ENCODE measurements around the gene ZSWIM6. TPM values are rescaled to one million over a fixed set of nuclear protein-coding genes. Genes with fewer than 3 reads are reported as not detected.

Gene ZSWIM6
- total and polyA plus RNA-seq, 2 experiments from 2014 or later, result 3.9 to 6.0 TPM

GRCh38 chr5:61438298-61438970 is 106.4 kb downstream of the ZSWIM6 start:
- no peak for DNase-seq (ENCODE audit: low spot score)
- Histone ChIP-seq H2AFZ (no peak overlapping the region), H3K4me3 (no peak overlapping the region), H3K4me2 (no peak overlapping the region), H3K4me1 (ENCODE audit: insufficient read depth) (no peaks in the 10 kb centered on the region), H3K36me3 (ENCODE audit: insufficient read depth) (0 out of 2 replicates have a peak, but pooled peaks cover 4% of the 10 kb centered on the region), H3K27me3 (ENCODE audit: insufficient read depth) (no peaks in the 10 kb centered on the region), H3K79me2 (replicated peaks; ENCODE audit: insufficient read depth) (peaks cover 6% of the 10 kb centered on the region), H3K27ac (ENCODE audit: low read depth) (no peak overlapping the region), H3F3A (replicated peaks; ENCODE audit: low read depth) (no peaks in the 10 kb centered on the region), H4K20me1 (replicated peaks; ENCODE audit: insufficient read depth) (no peaks in the 10 kb centered on the region; the same call in 1 of the 2 replicates), H3K9me2 (ENCODE audit: insufficient read depth) (no peaks in the 10 kb centered on the region)
- H3K4me1 Mint-ChIP-seq, result peaks cover 2% of the 10 kb centered on the region; the same call in 1 of the 3 replicates
- H3K4me3 Mint-ChIP-seq, result no peak overlapping the region
- no peak overlapping the region; the same call in 1 of the 2 replicates for H3K27ac Mint-ChIP-seq
- no peak for ATAC-seq
- peaks cover 35% of the 10 kb centered on the region for H3K9me3 Mint-ChIP-seq
- peaks cover 1% of the 10 kb centered on the region for H3K27me3 Mint-ChIP-seq (ENCODE audit: insufficient read depth, low read depth, poor library complexity)
- peaks cover 26% of the 10 kb centered on the region for H3K36me3 Mint-ChIP-seq (ENCODE audit: low read depth)
- TF ChIP-seq EZH2 (IDR thresholded peaks at IDR 0.05; ENCODE audit: low read depth, unreplicated experiment) (no peak), ZNF114 (CRISPR knock-in tag; IDR thresholded peaks at IDR 0.05) (no peak), NANOG (IDR thresholded peaks at IDR 0.05; ENCODE audit: borderline replicate concordance) (no peak), CREB1 (CRISPR knock-in tag; IDR thresholded peaks at IDR 0.05; ENCODE audit: low read depth) (no peak), CTCF (conservative IDR thresholded peaks at IDR 0.05; ENCODE audit: low read depth in 2 of 2) (no peak), POLR2AphosphoS5 (IDR thresholded peaks at IDR 0.05; ENCODE audit: low read depth) (no peak), EZH2phosphoT487 (IDR thresholded peaks at IDR 0.05; ENCODE audit: unreplicated experiment) (no peak), STAT1 (IDR thresholded peaks at IDR 0.05; ENCODE audit: unreplicated experiment) (no peak), JUNB (IDR thresholded peaks at IDR 0.05; ENCODE audit: unreplicated experiment) (no peak), ZNF331 (CRISPR knock-in tag; IDR thresholded peaks at IDR 0.05; ENCODE audit: low read depth) (no peak)
- TF ChIP-seq, protein P1, sequence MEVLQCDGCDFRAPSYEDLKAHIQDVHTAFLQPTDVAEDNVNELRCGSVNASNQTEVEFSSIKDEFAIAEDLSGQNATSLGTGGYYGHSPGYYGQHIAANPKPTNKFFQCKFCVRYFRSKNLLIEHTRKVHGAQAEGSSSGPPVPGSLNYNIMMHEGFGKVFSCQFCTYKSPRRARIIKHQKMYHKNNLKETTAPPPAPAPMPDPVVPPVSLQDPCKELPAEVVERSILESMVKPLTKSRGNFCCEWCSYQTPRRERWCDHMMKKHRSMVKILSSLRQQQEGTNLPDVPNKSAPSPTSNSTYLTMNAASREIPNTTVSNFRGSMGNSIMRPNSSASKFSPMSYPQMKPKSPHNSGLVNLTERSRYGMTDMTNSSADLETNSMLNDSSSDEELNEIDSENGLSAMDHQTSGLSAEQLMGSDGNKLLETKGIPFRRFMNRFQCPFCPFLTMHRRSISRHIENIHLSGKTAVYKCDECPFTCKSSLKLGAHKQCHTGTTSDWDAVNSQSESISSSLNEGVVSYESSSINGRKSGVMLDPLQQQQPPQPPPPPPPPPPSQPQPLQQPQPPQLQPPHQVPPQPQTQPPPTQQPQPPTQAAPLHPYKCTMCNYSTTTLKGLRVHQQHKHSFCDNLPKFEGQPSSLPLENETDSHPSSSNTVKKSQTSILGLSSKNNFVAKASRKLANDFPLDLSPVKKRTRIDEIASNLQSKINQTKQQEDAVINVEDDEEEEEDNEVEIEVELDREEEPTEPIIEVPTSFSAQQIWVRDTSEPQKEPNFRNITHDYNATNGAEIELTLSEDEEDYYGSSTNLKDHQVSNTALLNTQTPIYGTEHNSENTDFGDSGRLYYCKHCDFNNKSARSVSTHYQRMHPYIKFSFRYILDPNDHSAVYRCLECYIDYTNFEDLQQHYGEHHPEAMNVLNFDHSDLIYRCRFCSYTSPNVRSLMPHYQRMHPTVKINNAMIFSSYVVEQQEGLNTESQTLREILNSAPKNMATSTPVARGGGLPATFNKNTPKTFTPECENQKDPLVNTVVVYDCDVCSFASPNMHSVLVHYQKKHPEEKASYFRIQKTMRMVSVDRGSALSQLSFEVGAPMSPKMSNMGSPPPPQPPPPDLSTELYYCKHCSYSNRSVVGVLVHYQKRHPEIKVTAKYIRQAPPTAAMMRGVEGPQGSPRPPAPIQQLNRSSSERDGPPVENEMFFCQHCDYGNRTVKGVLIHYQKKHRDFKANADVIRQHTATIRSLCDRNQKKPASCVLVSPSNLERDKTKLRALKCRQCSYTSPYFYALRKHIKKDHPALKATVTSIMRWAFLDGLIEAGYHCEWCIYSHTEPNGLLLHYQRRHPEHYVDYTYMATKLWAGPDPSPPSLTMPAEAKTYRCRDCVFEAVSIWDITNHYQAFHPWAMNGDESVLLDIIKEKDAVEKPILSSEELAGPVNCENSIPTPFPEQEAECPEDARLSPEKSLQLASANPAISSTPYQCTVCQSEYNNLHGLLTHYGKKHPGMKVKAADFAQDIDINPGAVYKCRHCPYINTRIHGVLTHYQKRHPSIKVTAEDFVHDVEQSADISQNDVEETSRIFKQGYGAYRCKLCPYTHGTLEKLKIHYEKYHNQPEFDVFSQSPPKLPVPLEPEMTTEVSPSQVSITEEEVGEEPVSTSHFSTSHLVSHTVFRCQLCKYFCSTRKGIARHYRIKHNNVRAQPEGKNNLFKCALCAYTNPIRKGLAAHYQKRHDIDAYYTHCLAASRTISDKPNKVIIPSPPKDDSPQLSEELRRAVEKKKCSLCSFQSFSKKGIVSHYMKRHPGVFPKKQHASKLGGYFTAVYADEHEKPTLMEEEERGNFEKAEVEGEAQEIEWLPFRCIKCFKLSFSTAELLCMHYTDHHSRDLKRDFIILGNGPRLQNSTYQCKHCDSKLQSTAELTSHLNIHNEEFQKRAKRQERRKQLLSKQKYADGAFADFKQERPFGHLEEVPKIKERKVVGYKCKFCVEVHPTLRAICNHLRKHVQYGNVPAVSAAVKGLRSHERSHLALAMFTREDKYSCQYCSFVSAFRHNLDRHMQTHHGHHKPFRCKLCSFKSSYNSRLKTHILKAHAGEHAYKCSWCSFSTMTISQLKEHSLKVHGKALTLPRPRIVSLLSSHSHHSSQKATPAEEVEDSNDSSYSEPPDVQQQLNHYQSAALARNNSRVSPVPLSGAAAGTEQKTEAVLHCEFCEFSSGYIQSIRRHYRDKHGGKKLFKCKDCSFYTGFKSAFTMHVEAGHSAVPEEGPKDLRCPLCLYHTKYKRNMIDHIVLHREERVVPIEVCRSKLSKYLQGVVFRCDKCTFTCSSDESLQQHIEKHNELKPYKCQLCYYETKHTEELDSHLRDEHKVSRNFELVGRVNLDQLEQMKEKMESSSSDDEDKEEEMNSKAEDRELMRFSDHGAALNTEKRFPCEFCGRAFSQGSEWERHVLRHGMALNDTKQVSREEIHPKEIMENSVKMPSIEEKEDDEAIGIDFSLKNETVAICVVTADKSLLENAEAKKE (CRISPR knock-in tag; IDR thresholded peaks at IDR 0.05), result no peak
- TF ChIP-seq, protein P2, sequence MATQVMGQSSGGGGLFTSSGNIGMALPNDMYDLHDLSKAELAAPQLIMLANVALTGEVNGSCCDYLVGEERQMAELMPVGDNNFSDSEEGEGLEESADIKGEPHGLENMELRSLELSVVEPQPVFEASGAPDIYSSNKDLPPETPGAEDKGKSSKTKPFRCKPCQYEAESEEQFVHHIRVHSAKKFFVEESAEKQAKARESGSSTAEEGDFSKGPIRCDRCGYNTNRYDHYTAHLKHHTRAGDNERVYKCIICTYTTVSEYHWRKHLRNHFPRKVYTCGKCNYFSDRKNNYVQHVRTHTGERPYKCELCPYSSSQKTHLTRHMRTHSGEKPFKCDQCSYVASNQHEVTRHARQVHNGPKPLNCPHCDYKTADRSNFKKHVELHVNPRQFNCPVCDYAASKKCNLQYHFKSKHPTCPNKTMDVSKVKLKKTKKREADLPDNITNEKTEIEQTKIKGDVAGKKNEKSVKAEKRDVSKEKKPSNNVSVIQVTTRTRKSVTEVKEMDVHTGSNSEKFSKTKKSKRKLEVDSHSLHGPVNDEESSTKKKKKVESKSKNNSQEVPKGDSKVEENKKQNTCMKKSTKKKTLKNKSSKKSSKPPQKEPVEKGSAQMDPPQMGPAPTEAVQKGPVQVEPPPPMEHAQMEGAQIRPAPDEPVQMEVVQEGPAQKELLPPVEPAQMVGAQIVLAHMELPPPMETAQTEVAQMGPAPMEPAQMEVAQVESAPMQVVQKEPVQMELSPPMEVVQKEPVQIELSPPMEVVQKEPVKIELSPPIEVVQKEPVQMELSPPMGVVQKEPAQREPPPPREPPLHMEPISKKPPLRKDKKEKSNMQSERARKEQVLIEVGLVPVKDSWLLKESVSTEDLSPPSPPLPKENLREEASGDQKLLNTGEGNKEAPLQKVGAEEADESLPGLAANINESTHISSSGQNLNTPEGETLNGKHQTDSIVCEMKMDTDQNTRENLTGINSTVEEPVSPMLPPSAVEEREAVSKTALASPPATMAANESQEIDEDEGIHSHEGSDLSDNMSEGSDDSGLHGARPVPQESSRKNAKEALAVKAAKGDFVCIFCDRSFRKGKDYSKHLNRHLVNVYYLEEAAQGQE (IDR thresholded peaks at IDR 0.05; ENCODE audit: unreplicated experiment), result no peak
- TF ChIP-seq, protein P3, sequence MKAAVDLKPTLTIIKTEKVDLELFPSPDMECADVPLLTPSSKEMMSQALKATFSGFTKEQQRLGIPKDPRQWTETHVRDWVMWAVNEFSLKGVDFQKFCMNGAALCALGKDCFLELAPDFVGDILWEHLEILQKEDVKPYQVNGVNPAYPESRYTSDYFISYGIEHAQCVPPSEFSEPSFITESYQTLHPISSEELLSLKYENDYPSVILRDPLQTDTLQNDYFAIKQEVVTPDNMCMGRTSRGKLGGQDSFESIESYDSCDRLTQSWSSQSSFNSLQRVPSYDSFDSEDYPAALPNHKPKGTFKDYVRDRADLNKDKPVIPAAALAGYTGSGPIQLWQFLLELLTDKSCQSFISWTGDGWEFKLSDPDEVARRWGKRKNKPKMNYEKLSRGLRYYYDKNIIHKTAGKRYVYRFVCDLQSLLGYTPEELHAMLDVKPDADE (IDR thresholded peaks at IDR 0.05), result no peak

Data from GM23338 (cell line).